Measurements from ENCODE around the gene ABCB11. TPM values are rescaled to one million over a fixed set of nuclear protein-coding genes. Genes with fewer than 3 reads are reported as not detected.
A peak's percentile ranks its signal among the peaks of the same experiment; 100 is the strongest.

The ABCB11 gene
- total RNA-seq, 1 donor from 2014 or later, result not detected

- H3K4me1 Mint-ChIP-seq, result peaks cover 10% of the 10 kb centered on the region
- TF ChIP-seq EZH2 (IDR thresholded peaks at IDR 0.05) (no peak), EZH2phosphoT487 (IDR thresholded peaks at IDR 0.05) (no peak), CTCF (IDR thresholded peaks at IDR 0.05) (no peak)
- H3K27me3 Mint-ChIP-seq (ENCODE audit: insufficient read depth, low read depth), result peaks cover 4% of the 10 kb centered on the region
- no peak for DNase-seq (ENCODE audit: low spot score)
- H4K20me1 ChIP-seq (ENCODE audit: low read depth), result no peaks in the 10 kb centered on the region
- H3K36me3 Mint-ChIP-seq, result no peaks in the 10 kb centered on the region
- H3K4me3 Mint-ChIP-seq, result no peak overlapping the region
- no peak overlapping the region for H3K4me2 ChIP-seq
- no peaks in the 10 kb centered on the region for H3K36me3 ChIP-seq
- H2AFZ ChIP-seq (replicated peaks), result no peak overlapping the region
- no peak overlapping the region for H3K9ac ChIP-seq
- no peak overlapping the region for H3K27ac Mint-ChIP-seq
- peaks cover 22% of the 10 kb centered on the region for H3K27me3 ChIP-seq
- H3K27ac ChIP-seq, result no peak overlapping the region
- H3K79me2 ChIP-seq (ENCODE audit: low read depth), result peaks cover 3% of the 10 kb centered on the region
- H3K4me1 ChIP-seq, result peaks cover 4% of the 10 kb centered on the region
- H3K9me3 Mint-ChIP-seq, result no peaks in the 10 kb centered on the region
- no peak overlapping the region for H3K4me3 ChIP-seq
- no peaks in the 10 kb centered on the region for H3K9me3 ChIP-seq (ENCODE audit: low read depth)
- H3F3A ChIP-seq (ENCODE audit: low read depth), result peaks cover 4% of the 10 kb centered on the region
Observed at GRCh38 chr2:168894720-168895119, 136.4 kb downstream of the ABCB11 start.

- Histone ChIP-seq H3F3A (ENCODE audit: low read depth) (peaks cover 4% of the 10 kb centered on the region), H4K20me1 (ENCODE audit: low read depth) (no peaks in the 10 kb centered on the region), H3K9ac (no peak overlapping the region), H3K4me3 (no peak overlapping the region), H3K79me2 (ENCODE audit: low read depth) (peaks cover 10% of the 10 kb centered on the region), H3K27me3 (peaks cover 22% of the 10 kb centered on the region), H2AFZ (replicated peaks) (no peak overlapping the region), H3K36me3 (no peaks in the 10 kb centered on the region), H3K4me1 (peaks cover 8% of the 10 kb centered on the region), H3K4me2 (no peak overlapping the region), H3K9me3 (ENCODE audit: low read depth) (no peaks in the 10 kb centered on the region), H3K27ac (no peak overlapping the region)
- TF ChIP-seq EZH2 (IDR thresholded peaks at IDR 0.05) (no peak), CTCF (IDR thresholded peaks at IDR 0.05) (no peak), EZH2phosphoT487 (IDR thresholded peaks at IDR 0.05) (no peak)
- Mint-ChIP-seq H3K9me3 (no peaks in the 10 kb centered on the region), H3K4me3 (peak overlapping the region; percentile 14), H3K4me1 (peaks cover 16% of the 10 kb centered on the region), H3K27ac (no peak overlapping the region), H3K36me3 (no peaks in the 10 kb centered on the region), H3K27me3 (ENCODE audit: insufficient read depth, low read depth) (peaks cover 4% of the 10 kb centered on the region)
- no peak for DNase-seq (ENCODE audit: low spot score)
Observed at GRCh38 chr2:168894101-168894500, 137.0 kb downstream of the ABCB11 start.

GRCh38 chr2:168892327-168892726 lies 138.8 kb downstream of the ABCB11 start:
- H3K4me3 Mint-ChIP-seq, result no peak overlapping the region
- H3K27ac Mint-ChIP-seq, result no peak overlapping the region
- no peak overlapping the region for H3K4me2 ChIP-seq

More at GRCh38 chr2:168892327-168892726, 138.8 kb downstream of the ABCB11 start:
- Mint-ChIP-seq H3K27me3 (ENCODE audit: insufficient read depth, low read depth) (peaks cover 4% of the 10 kb centered on the region), H3K9me3 (no peaks in the 10 kb centered on the region), H3K36me3 (peaks cover 5% of the 10 kb centered on the region), H3K4me1 (peaks cover 17% of the 10 kb centered on the region)
- Histone ChIP-seq H3K27me3 (peaks cover 22% of the 10 kb centered on the region), H3K9ac (no peak overlapping the region), H3K4me1 (peaks cover 8% of the 10 kb centered on the region), H3F3A (ENCODE audit: low read depth) (peaks cover 4% of the 10 kb centered on the region), H2AFZ (replicated peaks) (no peak overlapping the region), H3K9me3 (ENCODE audit: low read depth) (no peaks in the 10 kb centered on the region), H3K36me3 (peaks cover 5% of the 10 kb centered on the region), H3K27ac (no peak overlapping the region), H3K4me3 (no peak overlapping the region), H4K20me1 (ENCODE audit: low read depth) (no peaks in the 10 kb centered on the region), H3K79me2 (ENCODE audit: low read depth) (peaks cover 25% of the 10 kb centered on the region)
- no peak for TF ChIP-seq EZH2 (IDR thresholded peaks at IDR 0.05)
- TF ChIP-seq CTCF (IDR thresholded peaks at IDR 0.05), result no peak
- TF ChIP-seq EZH2phosphoT487 (IDR thresholded peaks at IDR 0.05), result no peak
- DNase-seq (ENCODE audit: low spot score), result no peak

Data from neural progenitor cell (in vitro differentiated cells).